HepG2 (cell line): Measurements from ENCODE around the gene USP24. TPM values are rescaled to one million over a fixed set of nuclear protein-coding genes. Genes with fewer than 3 reads are reported as not detected.

ENCODE experiments used
- ATAC-seq: fragments of 200-7000 bp; cut with Tn5 transposase; 3 replicates; pipeline ENCODE4 v1.9.1; 2020; ENCODE audit warnings: mild to moderate bottlenecking, moderate library complexity
- BruUV-seq: library from RNA; stranded (reverse); fragments of 400-500 nt; replicated peaks from 2 replicates; lab custom pipeline; 2021; lab: Mats Ljungman, UMichigan
- CTCF ChIA-PET: fragments of 300-600 bp; formaldehyde crosslinking; extraction: SDS; loops from one replicate; lab custom pipeline; 2021; ENCODE audit warnings: low total read pairs, inconsistent platforms, low intra/inter-chr PET ratio; lab: Yijun Ruan, JAX
- POLR2A ChIA-PET: fragments of 350-600 bp; sonication (Branson Sonifier 250); formaldehyde crosslinking; loops from one replicate; lab custom pipeline; 2020; ENCODE audit warnings: antibody characterized with exemption, inconsistent platforms; lab: Yijun Ruan, JAX
- DNase-seq: peaks from one replicate; pipeline ENCODE4 v3.0.0-alpha.2; 2015; ENCODE audit warnings: low spot score
- FAIRE-seq: peaks from 3 replicates; lab custom pipeline; 2011; peaks lifted over from hg19 to GRCh38; lab: Jason Lieb, UNC
- H2AFZ ChIP-seq: one replicate; pipeline ENCODE4 v1.6.1; 2011; ENCODE audit warnings: low read length, inconsistent platforms
- H3K27ac ChIP-seq: fragments of 300-600 bp; 3 replicates; pipeline ENCODE4 v1.8.0; 2011; ENCODE audit warnings: mixed run types, mild to moderate bottlenecking, mixed read lengths, low read length, inconsistent platforms; ENCODE audit not compliant: insufficient read depth; ENCODE audit errors: extremely low read length
- H3K27me3 ChIP-seq, 2 experiments: fragments of 200-600 bp in 1 of 2; 2 replicates in 1 of 2; 3 replicates in 1 of 2; pipeline versions ENCODE4 v1.6.0 to v1.8.0; 2011; ENCODE audit warnings: low read length in 2 of 2, mild to moderate bottlenecking in 2 of 2, moderate library complexity in 2 of 2, inconsistent platforms in 1 of 2; ENCODE audit not compliant: insufficient read depth in 2 of 2, control insufficient read depth in 1 of 2
- H3K36me3 ChIP-seq, 2 experiments: fragments of 200-600 bp in 1 of 2; replicated peaks in 1 of 2; 2 replicates in 1 of 2; 3 replicates in 1 of 2; pipeline versions ENCODE4 v1.5.1 to v1.8.0; 2011; ENCODE audit warnings: low read length in 2 of 2, inconsistent platforms in 1 of 2; ENCODE audit not compliant: insufficient read depth in 2 of 2, control insufficient read depth in 1 of 2
- H3K4me1 ChIP-seq: 2 replicates; pipeline ENCODE4 v1.5.1; 2012; ENCODE audit warnings: low read length, inconsistent platforms; ENCODE audit not compliant: insufficient read depth
- H3K4me2 ChIP-seq: 2 replicates; pipeline ENCODE4 v1.6.0; 2011; ENCODE audit warnings: low read depth, low read length, inconsistent platforms
- H3K4me3 ChIP-seq, 3 experiments: fragments of 200-600 bp in 1 of 3; sonication (generic), shearing (Covaris generic) in 1 of 3; replicated peaks in 1 of 3; 2 replicates each; pipeline ENCODE4 v1.5.1; 2011 to 2016; ENCODE audit warnings: low read length in 3 of 3, inconsistent platforms in 2 of 3, low read depth in 2 of 3, mild to moderate bottlenecking in 2 of 3, control low read depth in 1 of 3, mixed read lengths in 1 of 3; ENCODE audit not compliant: insufficient read depth in 1 of 3
- H3K79me2 ChIP-seq: one replicate; pipeline ENCODE4 v1.6.1; 2011; ENCODE audit warnings: low read length, inconsistent platforms; ENCODE audit not compliant: insufficient read depth
- H3K9ac ChIP-seq: 2 replicates; pipeline ENCODE4 v1.6.0; 2011; ENCODE audit warnings: mild to moderate bottlenecking, low read depth, low read length, inconsistent platforms; ENCODE audit not compliant: insufficient read depth
- H3K9me3 ChIP-seq: 2 replicates; pipeline ENCODE4 v1.5.1; 2012; ENCODE audit warnings: mild to moderate bottlenecking, low read length
- H4K20me1 ChIP-seq: 2 replicates; pipeline ENCODE4 v1.6.0; 2011; ENCODE audit warnings: inconsistent platforms, mild to moderate bottlenecking, low read length, moderate library complexity; ENCODE audit not compliant: insufficient read depth
- ATM ChIP-seq: fragments of 450-650 bp; IDR thresholded peaks from 2 replicates; pipeline ENCODE4 v1.7.1; 2017; ENCODE audit warnings: mild to moderate bottlenecking, borderline replicate concordance
- ELK4 ChIP-seq: sonication (generic); formaldehyde crosslinking; IDR thresholded peaks from 2 replicates; pipeline ENCODE4 v1.9.0; 2021; ENCODE audit warnings: missing genetic modification reagents, borderline replicate concordance
- HNRNPUL1 ChIP-seq: fragments of 200-400 bp; formaldehyde crosslinking; IDR thresholded peaks from 2 replicates; pipeline ENCODE4 v1.6.1; 2017; ENCODE audit warnings: low read depth, mild to moderate bottlenecking, low read length, moderate library complexity
- KLF6 ChIP-seq: IDR thresholded peaks from 2 replicates; pipeline ENCODE4 v1.8.0; 2016; ENCODE audit warnings: missing biosample characterization, missing genetic modification reagents
- MLLT10 ChIP-seq: sonication (generic); formaldehyde crosslinking; IDR thresholded peaks from 2 replicates; pipeline ENCODE4 v1.4.0; 2020; ENCODE audit warnings: missing genetic modification reagents
- NR2C2 ChIP-seq: sonication (generic); formaldehyde crosslinking; IDR thresholded peaks from 2 replicates; pipeline ENCODE4 v1.4.0; 2020; ENCODE audit warnings: missing genetic modification reagents, mild to moderate bottlenecking, moderate library complexity, borderline replicate concordance
- U2AF2 ChIP-seq: fragments of 200-400 bp; formaldehyde crosslinking; IDR thresholded peaks from 2 replicates; pipeline ENCODE4 v1.6.1; 2017; ENCODE audit warnings: low read depth, mild to moderate bottlenecking, low read length
- ZFP90 ChIP-seq: sonication (generic); formaldehyde crosslinking; IDR thresholded peaks from 2 replicates; pipeline ENCODE4 v1.8.0; 2022; ENCODE audit warnings: missing genetic modification reagents, mild to moderate bottlenecking, inconsistent platforms, borderline replicate concordance
- ZNF333 ChIP-seq: sonication (generic); formaldehyde crosslinking; IDR thresholded peaks from 2 replicates; pipeline ENCODE4 v1.4.0; 2020; ENCODE audit warnings: mild to moderate bottlenecking, missing genetic modification reagents, borderline replicate concordance
- ZNF367 ChIP-seq: sonication (generic); formaldehyde crosslinking; IDR thresholded peaks from 2 replicates; pipeline ENCODE4 v1.4.0; 2020; ENCODE audit warnings: missing genetic modification reagents, borderline replicate concordance
- ZNF589 ChIP-seq: sonication (generic); formaldehyde crosslinking; conservative IDR thresholded peaks from 2 replicates; pipeline ENCODE4 v1.8.0; 2022; ENCODE audit warnings: mild to moderate bottlenecking, moderate library complexity, missing genetic modification reagents
- ZNF605 ChIP-seq: sonication (generic); formaldehyde crosslinking; IDR thresholded peaks from 2 replicates; pipeline ENCODE4 v1.8.0; 2022; ENCODE audit warnings: mild to moderate bottlenecking, missing genetic modification reagents
- ZNF709 ChIP-seq: sonication (generic); formaldehyde crosslinking; IDR thresholded peaks from 2 replicates; pipeline ENCODE4 v1.5.0; 2020; ENCODE audit warnings: mild to moderate bottlenecking, missing genetic modification reagents
- ZNF773 ChIP-seq: sonication (generic); formaldehyde crosslinking; IDR thresholded peaks from 2 replicates; pipeline ENCODE4 v1.4.0; 2020; ENCODE audit warnings: missing genetic modification reagents, borderline replicate concordance
- ZNF792 ChIP-seq: IDR thresholded peaks from 2 replicates; pipeline ENCODE4 v1.6.1; 2016
- ZNF839 ChIP-seq: sonication (generic); formaldehyde crosslinking; IDR thresholded peaks from 2 replicates; pipeline ENCODE4 v1.4.0; 2020; ENCODE audit warnings: missing genetic modification reagents, mild to moderate bottlenecking, borderline replicate concordance
- WGBS: methylation state at CpG from one replicate; pipeline ENCODE4 v1.1.6; 2017; ENCODE audit warnings: low lambda C conversion rate; 5-methylcytosine and 5-hydroxymethylcytosine counted together
- in situ Hi-C: cut with HindIII; loops from 2 replicates; pipeline ENCODE4 v1.10.0; 2017; ENCODE audit warnings: low pct_unique_long_range_greater_than_20kb; ENCODE audit not compliant: extremely low pct_ligation_motif_present
- intact Hi-C: fragments of 100-400 bp; cut with micrococcal nuclease; formaldehyde crosslinking; loops from one replicate; pipeline ENCODE4 v1.10.0; 2022; ENCODE audit not compliant: unreplicated experiment
- polyA plus RNA-seq, 8 experiments: library from polyadenylated mRNA; depleted of rRNA in 3 of 8; stranded (reverse) in 7 of 8; unstranded in 1 of 8; fragments of >200 nt; fragmentation: Illumina TruSeq in 4 of 8; extraction: Trizol in 4 of 8; gene quantifications; 2 replicates each; pipeline versions ENCODE4 v1.2.1 to v1.2.3, GENCODE V29; 2011 to 2016; ENCODE audit warnings: low read depth in 4 of 8, missing spikeins in 1 of 8, mixed read lengths in 1 of 8; ENCODE audit not compliant: insufficient read depth in 1 of 8
- total RNA-seq, 5 experiments: library from RNA; depleted of rRNA; stranded (reverse); fragments of >200 nt; fragmentation: Illumina TruSeq; extraction: Trizol; gene quantifications; 2 replicates each; pipeline ENCODE4 v1.2.3, GENCODE V29; 2016; ENCODE audit warnings: low read depth in 1 of 5
- TF ChIP-seq, protein P1 (sequence below): sonication (generic); formaldehyde crosslinking; IDR thresholded peaks from 2 replicates; pipeline ENCODE4 v1.4.0; 2020; ENCODE audit warnings: mild to moderate bottlenecking, missing genetic modification reagents
- TF ChIP-seq, protein P2 (sequence below): sonication (generic); formaldehyde crosslinking; IDR thresholded peaks from 2 replicates; pipeline ENCODE4 v1.4.0; 2020; ENCODE audit warnings: missing genetic modification reagents, mild to moderate bottlenecking, borderline replicate concordance

USP24 gene
- total and polyA plus RNA-seq, 2 of the 13 experiments (the other 11 are each of a cell fraction or from before 2014, with no cell fraction given), result 18.8 to 47.6 TPM

GRCh38 chr1:55081905-55082296, 133.3 kb downstream of the USP24 start:
- Histone ChIP-seq H3K9ac (no peak overlapping the region), H3K9me3 (no peaks in the 10 kb centered on the region), H3K27ac (no peak overlapping the region), H2AFZ (no peak overlapping the region), H3K4me1 (no peaks in the 10 kb centered on the region), H4K20me1 (no peaks in the 10 kb centered on the region), H3K27me3 (no peaks in the 10 kb centered on the region), H3K4me3 (no peak overlapping the region)
- ATAC-seq (no peak), DNase-seq (no peak), FAIRE-seq (no peak)
- ChIA-PET CTCF (no interaction called here), POLR2A (no interaction called here)
- no TSS peak for BruUV-seq
- in situ Hi-C loops, result no loop called here
- TF ChIP-seq ELK4 (CRISPR knock-in tag) (no peak), ZNF605 (no peak), ATM (no peak), NR2C2 (CRISPR knock-in tag) (no peak), ZNF773 (CRISPR knock-in tag) (no peak), U2AF2 (no peak), MLLT10 (no peak), ZNF333 (CRISPR knock-in tag) (no peak), ZNF792 (CRISPR knock-in tag) (no peak), ZNF367 (CRISPR knock-in tag) (no peak), ZFP90 (CRISPR knock-in tag) (no peak), ZNF589 (CRISPR knock-in tag) (no peak), ZNF709 (no peak), ZNF839 (no peak), HNRNPUL1 (no peak), KLF6 (CRISPR knock-in tag) (no peak)
- TF ChIP-seq, protein P1, sequence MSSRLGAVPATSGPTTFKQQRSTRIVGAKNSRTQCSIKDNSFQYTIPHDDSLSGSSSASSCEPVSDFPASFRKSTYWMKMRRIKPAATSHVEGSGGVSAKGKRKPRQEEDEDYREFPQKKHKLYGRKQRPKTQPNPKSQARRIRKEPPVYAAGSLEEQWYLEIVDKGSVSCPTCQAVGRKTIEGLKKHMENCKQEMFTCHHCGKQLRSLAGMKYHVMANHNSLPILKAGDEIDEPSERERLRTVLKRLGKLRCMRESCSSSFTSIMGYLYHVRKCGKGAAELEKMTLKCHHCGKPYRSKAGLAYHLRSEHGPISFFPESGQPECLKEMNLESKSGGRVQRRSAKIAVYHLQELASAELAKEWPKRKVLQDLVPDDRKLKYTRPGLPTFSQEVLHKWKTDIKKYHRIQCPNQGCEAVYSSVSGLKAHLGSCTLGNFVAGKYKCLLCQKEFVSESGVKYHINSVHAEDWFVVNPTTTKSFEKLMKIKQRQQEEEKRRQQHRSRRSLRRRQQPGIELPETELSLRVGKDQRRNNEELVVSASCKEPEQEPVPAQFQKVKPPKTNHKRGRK (CRISPR knock-in tag), result no peak
- TF ChIP-seq, protein P2, sequence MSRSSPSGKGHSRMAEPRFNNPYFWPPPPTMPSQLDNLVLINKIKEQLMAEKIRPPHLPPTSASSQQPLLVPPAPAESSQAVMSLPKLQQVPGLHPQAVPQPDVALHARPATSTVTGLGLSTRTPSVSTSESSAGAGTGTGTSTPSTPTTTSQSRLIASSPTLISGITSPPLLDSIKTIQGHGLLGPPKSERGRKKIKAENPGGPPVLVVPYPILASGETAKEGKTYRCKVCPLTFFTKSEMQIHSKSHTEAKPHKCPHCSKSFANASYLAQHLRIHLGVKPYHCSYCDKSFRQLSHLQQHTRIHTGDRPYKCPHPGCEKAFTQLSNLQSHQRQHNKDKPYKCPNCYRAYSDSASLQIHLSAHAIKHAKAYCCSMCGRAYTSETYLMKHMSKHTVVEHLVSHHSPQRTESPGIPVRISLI (CRISPR knock-in tag), result no peak
- TF ChIP-seq, all 625 proteins: peak for 0
- H3K4me2 ChIP-seq, result no peak overlapping the region
- WGBS, result 98% methylated on average over 2 of the region's 2 CpGs
- intact Hi-C loops, result loop anchor here (10.0 kb wide), 1 partner anchor 53 kb away; no protein-coding TSS in a partner anchor
- no peaks in the 10 kb centered on the region for H3K79me2 ChIP-seq
- peaks cover 36 to 88% of the 10 kb centered on the region in 2 experiments for H3K36me3 ChIP-seq
